ENCODE data around the gene SLC36A1. TPM values are rescaled to one million over a fixed set of nuclear protein-coding genes. Genes with fewer than 3 reads are reported as not detected.

Gene SLC36A1
- total RNA-seq: 1 to 10 TPM; 3.6 to 9.7 (median 5.4) TPM
- 1 to 10 TPM; 1.9 to 6.0 TPM for polyA plus RNA-seq
- long read RNA-seq, donor 1, partial matches to known transcripts: 2 of 7 reads
- long read RNA-seq, donor 1, other reads (novel, unspliced or antisense): 5 of 7 reads
- long read RNA-seq, donor 2, full-length matches to known transcripts: 2 of 2 reads
- long read RNA-seq, donor 2, partial matches to known transcripts: 0 of 2 reads
- long read RNA-seq, donor 2, other reads (novel, unspliced or antisense): 0 of 2 reads
- long read RNA-seq, donor 3, partial matches to known transcripts: 1 of 9 reads
- long read RNA-seq, donor 3, other reads (novel, unspliced or antisense): 8 of 9 reads

- WGBS, 3 donors: 0% methylated on average over 43 to 46 of the region's 46 CpGs
- Histone ChIP-seq H3K27me3 (no peaks in the 10 kb centered on the region), H3K9me3 (no peaks in the 10 kb centered on the region), H3K4me3 (peak within 1 kb of the TSS; percentile 64), H3K27ac (no peak within 1 kb of the TSS), H3K4me1 (ENCODE audit: insufficient read depth) (peaks cover 2% of the 10 kb centered on the region), H3K36me3 (no peaks in the 10 kb centered on the region)
- intact Hi-C loops (cut with DNase I): loop anchor here in 3 of 4 donors (2.0 to 10.0 kb wide), 6 partner anchors 51 to 297 kb away; no protein-coding TSS in a partner anchor
- DNase-seq: peak; percentile 92 to 96 (median 95)
- TF ChIP-seq POLR2A (IDR thresholded peaks at IDR 0.05): no peak
- peak; percentile 95 to 98 (median 97) for TF ChIP-seq CTCF (IDR thresholded peaks at IDR 0.05)
These were observed at the start of gene SLC36A1 for GRCh38 chr5:151447174-151448037. TSS of gene SLC36A1 (plus strand) at chr5:151447603. CDS start at chr5:151458793, 11,190 bp downstream.

GRCh38 chr5:151405334-151406160, 41.9 kb upstream of the SLC36A1 start:
- intact Hi-C loops (cut with DNase I): no loop called here
- no peak overlapping the region for H3K4me3 ChIP-seq
- H3K27ac ChIP-seq: no peak overlapping the region
- DNase-seq: no peak
- H3K27me3 ChIP-seq: no peaks in the 10 kb centered on the region
- H3K4me1 ChIP-seq (ENCODE audit: insufficient read depth): no peaks in the 10 kb centered on the region
- peaks cover 0 to 4% of the 10 kb centered on the region in 2 donors for H3K9me3 ChIP-seq
- no peaks in the 10 kb centered on the region for H3K36me3 ChIP-seq
- WGBS, 3 donors: 58 to 68% (median 58%) methylated on average over 4 of the region's 4 CpGs
- TF ChIP-seq POLR2A (IDR thresholded peaks at IDR 0.05) (no peak), EP300 (IDR thresholded peaks at IDR 0.05) (no peak), CTCF (IDR thresholded peaks at IDR 0.05) (no peak)

DNA sequence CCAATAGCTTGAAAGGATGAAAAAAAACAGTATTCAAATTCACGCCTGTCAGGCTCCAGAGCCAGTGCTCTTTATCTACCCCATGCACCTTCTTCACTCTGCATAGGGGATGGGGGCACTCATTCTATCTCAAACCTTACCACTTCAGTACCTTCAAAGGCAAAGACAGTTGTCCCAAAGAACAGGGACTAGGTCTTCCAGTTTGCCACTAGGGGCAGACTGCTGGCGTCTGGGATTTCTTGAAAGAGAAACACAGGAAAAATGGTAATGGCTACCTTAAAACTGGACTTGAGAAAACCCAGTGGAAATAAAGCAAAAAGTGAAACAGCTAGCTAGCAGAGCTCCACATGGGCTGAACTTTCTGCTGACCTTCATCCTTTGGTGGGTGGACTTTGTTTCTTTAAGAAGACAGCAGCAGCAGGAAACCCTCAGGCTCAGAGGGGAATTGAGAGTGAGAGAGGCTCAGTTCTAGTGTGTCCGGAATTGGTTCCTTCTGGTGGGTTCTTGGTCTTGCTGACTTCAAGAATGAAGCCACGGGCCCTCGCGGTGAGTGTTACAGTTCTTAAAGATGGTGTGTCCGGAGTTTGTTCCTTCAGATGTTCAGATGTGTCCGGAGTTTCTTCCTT, 41.0 kb upstream of the SLC36A1 start:
- DNase-seq: no peak
- Histone ChIP-seq H3K9me3 (peaks cover 0 to 4% of the 10 kb centered on the region in 2 donors), H3K27me3 (no peaks in the 10 kb centered on the region), H3K4me1 (ENCODE audit: insufficient read depth) (no peaks in the 10 kb centered on the region), H3K4me3 (no peak overlapping the region), H3K36me3 (no peaks in the 10 kb centered on the region), H3K27ac (no peak overlapping the region)
- intact Hi-C loops (cut with DNase I): no loop called here
- TF ChIP-seq POLR2A (IDR thresholded peaks at IDR 0.05): no peak
- no peak for TF ChIP-seq EP300 (IDR thresholded peaks at IDR 0.05)
- TF ChIP-seq CTCF (IDR thresholded peaks at IDR 0.05): no peak
- WGBS, 3 donors: 82 to 83% (median 83%) methylated on average over 8 of the region's 8 CpGs

Measured in ovary (tissue), 10 donors.